Immature natural killer cell (primary cell): ENCODE data around the gene PROZ. TPM values are rescaled to one million over a fixed set of nuclear protein-coding genes. Genes with fewer than 3 reads are reported as not detected.
A peak's percentile ranks its signal among the peaks of the same experiment; 100 is the strongest.

ENCODE experiments used
- DNase-seq, 3 donors: peaks; one replicate each; pipeline ENCODE4 v3.0.0; 2022; ENCODE audit warnings: mixed read lengths in 1 of 3
- H3K27ac Mint-ChIP-seq, 6 donors: one replicate each; pipeline ENCODE4 v1.8.0; 2020; ENCODE audit warnings: mixed read lengths in 6 of 6, mild to moderate bottlenecking in 5 of 6, inconsistent platforms in 4 of 6, moderate library complexity in 3 of 6
- H3K27me3 Mint-ChIP-seq, 3 donors: one replicate each; pipeline ENCODE4 v1.8.0; 2020 to 2021; ENCODE audit warnings: low read depth in 3 of 3, mild to moderate bottlenecking in 3 of 3, mixed read lengths in 3 of 3, moderate library complexity in 3 of 3, inconsistent platforms in 1 of 3
- H3K36me3 Mint-ChIP-seq, 3 donors: one replicate each; pipeline ENCODE4 v1.8.0; 2020; ENCODE audit warnings: mixed read lengths in 3 of 3, inconsistent platforms in 2 of 3, mild to moderate bottlenecking in 2 of 3
- H3K4me1 Mint-ChIP-seq, 2 donors: one replicate each; pipeline ENCODE4 v1.8.0; 2020; ENCODE audit warnings: inconsistent platforms in 2 of 2, mild to moderate bottlenecking in 2 of 2, mixed read lengths in 2 of 2, moderate library complexity in 1 of 2
- H3K4me3 Mint-ChIP-seq, 5 donors: one replicate each; pipeline ENCODE4 v1.8.0; 2020; ENCODE audit warnings: mild to moderate bottlenecking in 5 of 5, mixed read lengths in 5 of 5, inconsistent platforms in 3 of 5, moderate library complexity in 3 of 5
- H3K9me3 Mint-ChIP-seq, 6 donors: one replicate each; pipeline ENCODE4 v1.8.0; 2020; ENCODE audit warnings: mild to moderate bottlenecking in 6 of 6, mixed read lengths in 6 of 6, inconsistent platforms in 4 of 6, moderate library complexity in 3 of 6
- polyA plus RNA-seq, 3 donors: library from polyadenylated mRNA; unstranded; fragments of 300-500 nt; fragmentation: Illumina TruSeq; gene quantifications; one replicate each; pipeline ENCODE4 v1.2.3, GENCODE V29; 2021

Gene PROZ
- polyA plus RNA-seq, 3 donors from 2014 or later = not detected

DNA sequence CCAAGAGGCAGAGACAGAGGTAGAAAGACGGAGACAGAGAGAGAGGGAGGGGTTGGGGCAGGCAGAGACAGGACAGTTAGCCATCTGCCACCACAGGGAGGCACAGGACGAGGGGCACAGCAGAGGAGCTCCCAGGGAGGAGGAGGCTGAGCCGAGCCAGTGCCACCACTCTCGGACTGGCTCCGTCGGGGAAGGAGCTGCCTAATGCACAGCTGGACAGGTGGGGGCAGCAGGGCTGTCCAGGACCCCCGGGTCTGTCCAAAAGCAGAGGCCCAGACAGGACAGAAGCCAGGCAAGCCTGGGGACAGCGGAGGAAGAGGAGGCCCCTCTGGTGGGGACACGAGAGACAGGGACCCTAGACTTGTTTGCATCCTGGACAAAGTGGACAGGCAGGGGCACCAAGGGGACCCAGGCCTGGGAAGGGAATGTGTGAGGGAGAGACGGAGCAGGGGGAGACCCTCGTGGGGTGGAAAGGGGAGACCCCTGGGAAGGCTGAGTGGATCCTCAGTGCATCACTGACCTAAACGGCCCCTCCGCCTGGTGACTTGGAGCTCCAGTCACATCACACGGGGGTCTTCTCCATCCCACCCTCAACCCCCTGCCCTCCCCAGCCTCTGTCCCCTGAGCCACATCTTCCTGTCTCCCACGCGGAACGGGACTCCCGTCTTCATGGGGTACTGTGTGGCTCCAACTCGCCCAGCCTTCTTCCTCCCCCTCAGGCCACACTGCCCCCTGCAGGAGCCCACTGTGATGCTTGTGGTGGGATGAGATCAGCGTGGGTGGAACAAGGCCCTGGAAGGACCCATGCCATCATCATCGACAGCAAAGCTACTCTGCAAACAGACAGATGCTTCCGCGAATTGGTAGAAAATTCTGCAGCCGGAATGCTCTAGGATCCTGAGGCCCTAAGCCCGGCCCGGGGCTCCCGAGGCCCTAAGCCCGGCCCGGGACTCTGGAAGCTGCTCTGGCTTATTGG is 34.9 kb upstream of the PROZ start:
- Mint-ChIP-seq H3K4me1 (no peaks in the 10 kb centered on the region), H3K36me3 (no peaks in the 10 kb centered on the region), H3K27ac (no peak overlapping the region), H3K4me3 (no peak overlapping the region), H3K27me3 (peaks cover 0 to 10% (median 10%) of the 10 kb centered on the region in 3 donors), H3K9me3 (no peaks in the 10 kb centered on the region)
- DNase-seq = no peak

DNA sequence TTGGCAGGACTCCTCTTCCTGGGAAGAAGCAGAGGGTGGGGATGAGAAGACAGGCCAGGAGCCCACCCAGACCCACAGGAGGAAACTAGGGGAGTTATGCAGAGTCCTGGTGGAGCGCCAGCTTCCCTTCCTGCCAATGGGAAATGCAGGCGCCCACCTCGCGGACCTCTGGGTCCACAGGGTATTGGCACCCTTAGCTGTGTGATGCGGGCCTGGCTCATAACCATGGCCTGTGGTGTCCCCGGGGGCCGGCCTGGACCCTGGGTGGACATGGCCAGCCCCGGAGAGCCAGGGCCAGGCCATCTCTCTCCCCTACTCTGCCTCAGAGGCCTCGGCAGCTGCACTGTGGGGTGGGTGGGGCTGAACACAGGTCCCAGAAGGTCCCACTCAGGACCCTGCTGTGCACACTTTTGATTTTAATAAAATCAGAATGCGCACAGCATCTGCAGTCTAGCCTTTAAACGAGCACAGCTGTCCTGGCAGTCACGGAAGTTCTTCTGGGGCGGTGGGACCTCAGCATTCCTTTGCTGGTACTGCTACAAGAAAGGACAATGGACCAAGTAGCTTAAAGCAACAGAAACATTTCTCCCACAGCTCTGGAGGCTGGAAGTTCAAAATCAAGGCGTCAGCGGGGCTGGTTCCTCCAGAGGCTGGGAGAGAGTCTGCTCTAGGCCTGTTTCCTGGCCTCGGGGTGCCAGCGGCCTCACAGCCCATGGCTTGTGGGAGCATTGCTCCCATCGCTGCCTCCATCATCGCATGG is 34.1 kb upstream of the PROZ start:
- no peak overlapping the region for H3K27ac Mint-ChIP-seq
- no peaks in the 10 kb centered on the region for H3K9me3 Mint-ChIP-seq
- H3K4me3 Mint-ChIP-seq = no peak overlapping the region
- H3K27me3 Mint-ChIP-seq = peaks cover 2 to 10% (median 6%) of the 10 kb centered on the region in 3 donors
- no peak for DNase-seq
- peaks cover 0 to 4% of the 10 kb centered on the region in 2 donors for H3K4me1 Mint-ChIP-seq
- H3K36me3 Mint-ChIP-seq = no peaks in the 10 kb centered on the region

DNA sequence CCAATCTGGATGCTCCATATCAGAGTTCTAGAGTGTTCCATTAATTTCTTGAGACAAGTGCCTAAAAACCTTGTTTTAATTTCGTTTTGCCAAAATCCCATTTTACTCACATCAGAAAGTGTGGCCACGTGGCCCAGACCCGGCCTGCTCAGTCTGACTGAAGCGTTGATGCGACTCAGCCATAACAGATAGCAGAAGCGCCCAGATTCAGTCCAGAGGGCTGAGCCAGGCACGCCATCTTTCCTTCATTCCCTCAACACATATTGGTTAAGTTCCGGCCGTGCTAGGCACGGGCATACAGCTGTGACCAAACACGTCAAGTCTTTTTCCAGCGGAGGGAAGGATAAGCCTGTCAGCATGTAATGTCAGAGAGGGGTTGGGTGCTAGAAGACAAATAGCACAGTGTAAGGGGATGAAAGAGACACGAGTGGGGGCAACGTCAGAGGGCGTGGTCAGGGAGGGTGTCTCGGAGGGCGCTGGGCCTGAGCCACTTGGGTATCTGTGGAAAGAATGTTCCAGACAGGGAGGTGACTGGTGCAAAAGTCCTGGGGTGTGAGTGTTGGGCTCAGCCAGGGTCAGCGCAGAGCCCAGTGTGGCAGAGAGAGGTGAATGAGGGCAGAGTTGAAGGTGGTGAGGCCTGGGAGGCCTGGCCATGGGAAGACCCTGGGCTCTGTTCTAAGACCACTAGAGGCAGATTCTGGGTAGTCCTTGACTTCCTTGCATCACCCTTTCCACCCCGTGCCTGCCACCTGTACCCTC is 32.8 kb upstream of the PROZ start:
- no peak for DNase-seq
- Mint-ChIP-seq H3K4me1 (peaks cover 0 to 10% of the 10 kb centered on the region in 2 donors), H3K9me3 (no peaks in the 10 kb centered on the region), H3K27me3 (peaks cover 3 to 8% (median 6%) of the 10 kb centered on the region in 3 donors), H3K4me3 (no peak overlapping the region), H3K36me3 (no peaks in the 10 kb centered on the region), H3K27ac (no peak overlapping the region)

DNA sequence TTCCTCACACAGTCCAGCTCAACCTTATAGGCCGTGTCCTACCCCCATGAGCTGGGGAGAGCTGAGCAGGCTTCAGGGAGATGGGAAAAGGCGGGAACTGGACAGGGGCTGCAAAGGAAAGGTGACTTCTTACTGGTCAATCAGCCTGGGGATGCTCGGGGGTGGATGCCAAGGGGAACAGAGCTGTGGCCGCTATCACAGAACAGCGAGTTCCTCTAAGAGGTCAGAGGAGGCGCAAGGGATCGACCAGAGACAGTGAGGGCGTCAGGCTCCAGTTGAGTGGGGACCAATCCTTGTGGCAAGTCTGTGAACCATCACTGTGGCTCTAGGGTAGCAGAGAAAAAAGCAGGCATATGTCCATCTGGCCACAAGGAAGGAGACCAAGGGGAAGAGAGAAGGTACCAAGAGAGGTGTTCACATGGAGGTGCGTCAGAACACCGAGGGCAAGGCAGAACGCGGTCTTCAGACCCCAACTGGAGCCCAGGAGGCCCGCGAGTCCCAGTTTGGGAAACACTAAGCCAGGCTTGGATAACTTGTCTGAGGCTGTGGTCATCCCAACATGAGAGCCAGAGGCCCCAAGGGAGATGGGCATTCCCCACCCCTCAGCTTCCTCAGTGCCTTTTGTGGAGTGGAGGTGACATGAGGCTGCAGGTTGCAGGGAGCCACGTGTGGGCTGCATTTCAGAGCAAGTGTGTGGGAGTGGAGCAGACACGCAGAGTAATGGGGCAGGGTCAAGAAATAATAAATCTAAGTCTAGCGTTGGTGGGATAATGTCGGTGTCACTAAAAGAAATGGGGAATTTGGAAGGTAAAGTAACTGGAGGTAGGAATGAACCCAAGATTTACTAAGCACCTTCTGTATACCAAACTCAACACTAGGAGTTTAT is 31.9 kb upstream of the PROZ start:
- no peaks in the 10 kb centered on the region for H3K36me3 Mint-ChIP-seq
- H3K27me3 Mint-ChIP-seq = peaks cover 3 to 8% (median 6%) of the 10 kb centered on the region in 3 donors
- peak overlapping the region in 1 of 6 donors; percentile 41 for H3K27ac Mint-ChIP-seq
- H3K9me3 Mint-ChIP-seq = no peaks in the 10 kb centered on the region
- H3K4me1 Mint-ChIP-seq = peaks cover 0 to 10% of the 10 kb centered on the region in 2 donors
- DNase-seq = no peak
- H3K4me3 Mint-ChIP-seq = no peak overlapping the region

GRCh38 chr13:113129480-113129879 is 29.0 kb upstream of the PROZ start:
- DNase-seq = no peak
- Mint-ChIP-seq H3K36me3 (no peaks in the 10 kb centered on the region), H3K27ac (no peak overlapping the region), H3K27me3 (peaks cover 5 to 8% (median 6%) of the 10 kb centered on the region in 3 donors), H3K4me3 (peak overlapping the region in 4 of 5 donors; percentile 38 to 75 (median 50)), H3K4me1 (peaks cover 0 to 10% of the 10 kb centered on the region in 2 donors), H3K9me3 (no peaks in the 10 kb centered on the region)

DNA sequence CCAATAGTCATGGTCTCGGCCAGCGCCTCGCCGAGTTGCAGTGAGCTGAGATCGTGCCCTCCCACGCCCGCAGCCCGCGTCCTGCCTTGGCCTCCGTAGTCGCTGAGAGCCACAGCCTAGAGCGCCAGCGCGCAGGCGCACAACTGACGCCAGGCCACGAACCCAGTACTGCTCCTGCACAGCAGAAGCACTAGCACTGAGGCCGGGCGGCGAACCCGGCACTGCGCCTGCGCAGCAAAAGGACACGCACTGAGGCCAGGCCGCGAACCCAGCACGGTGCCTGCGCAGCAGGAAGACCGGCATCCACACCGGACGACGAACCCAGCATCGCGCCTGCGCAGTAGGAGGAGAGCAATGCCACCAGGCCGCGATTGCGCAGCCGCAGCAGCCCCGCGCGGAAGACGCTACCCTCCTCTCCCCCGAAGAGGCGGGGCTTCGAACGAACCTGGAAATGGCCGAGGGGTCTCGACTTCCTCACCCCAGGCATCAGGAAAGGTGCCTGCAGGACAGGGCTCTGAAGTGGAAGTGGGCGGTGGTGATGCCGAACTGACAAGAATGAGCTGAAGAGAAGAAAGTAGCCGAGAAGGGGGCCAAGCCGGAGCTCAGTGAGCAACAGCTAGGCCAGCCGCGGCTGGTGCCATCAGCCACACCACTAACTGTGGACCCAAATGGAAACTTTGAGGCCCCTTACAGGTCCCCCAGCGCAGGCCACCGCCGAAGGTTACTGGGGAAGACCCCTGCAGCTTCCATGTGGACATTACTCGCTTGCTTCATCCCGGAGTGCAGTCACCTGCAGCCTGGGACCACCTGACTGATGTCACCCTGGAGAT is 28.3 kb upstream of the PROZ start:
- Mint-ChIP-seq H3K27me3 (peaks cover 5 to 8% (median 6%) of the 10 kb centered on the region in 3 donors), H3K4me1 (peaks cover 0 to 10% of the 10 kb centered on the region in 2 donors), H3K9me3 (no peaks in the 10 kb centered on the region), H3K4me3 (peak overlapping the region; percentile 40 to 75 (median 50)), H3K36me3 (no peaks in the 10 kb centered on the region), H3K27ac (no peak overlapping the region)
- DNase-seq = peak; percentile 31 to 50 (median 38)

GRCh38 chr13:113135281-113135760 is 23.1 kb upstream of the PROZ start:
- H3K27ac Mint-ChIP-seq = no peak overlapping the region
- H3K4me3 Mint-ChIP-seq = no peak overlapping the region

GRCh38 chr13:113137691-113138298 is 20.7 kb upstream of the PROZ start:
- Mint-ChIP-seq H3K9me3 (no peaks in the 10 kb centered on the region), H3K27me3 (peaks cover 0 to 5% (median 2%) of the 10 kb centered on the region in 3 donors), H3K27ac (peak overlapping the region in 1 of 6 donors; percentile 21), H3K4me1 (no peaks in the 10 kb centered on the region), H3K4me3 (no peak overlapping the region), H3K36me3 (no peaks in the 10 kb centered on the region)
- no peak for DNase-seq

More at GRCh38 chr13:113135281-113135760, 23.1 kb upstream of the PROZ start:
- H3K9me3 Mint-ChIP-seq = no peaks in the 10 kb centered on the region
- no peaks in the 10 kb centered on the region for H3K4me1 Mint-ChIP-seq
- H3K27me3 Mint-ChIP-seq = peaks cover 0 to 5% (median 2%) of the 10 kb centered on the region in 3 donors
- no peak for DNase-seq
- H3K36me3 Mint-ChIP-seq = no peaks in the 10 kb centered on the region

DNA sequence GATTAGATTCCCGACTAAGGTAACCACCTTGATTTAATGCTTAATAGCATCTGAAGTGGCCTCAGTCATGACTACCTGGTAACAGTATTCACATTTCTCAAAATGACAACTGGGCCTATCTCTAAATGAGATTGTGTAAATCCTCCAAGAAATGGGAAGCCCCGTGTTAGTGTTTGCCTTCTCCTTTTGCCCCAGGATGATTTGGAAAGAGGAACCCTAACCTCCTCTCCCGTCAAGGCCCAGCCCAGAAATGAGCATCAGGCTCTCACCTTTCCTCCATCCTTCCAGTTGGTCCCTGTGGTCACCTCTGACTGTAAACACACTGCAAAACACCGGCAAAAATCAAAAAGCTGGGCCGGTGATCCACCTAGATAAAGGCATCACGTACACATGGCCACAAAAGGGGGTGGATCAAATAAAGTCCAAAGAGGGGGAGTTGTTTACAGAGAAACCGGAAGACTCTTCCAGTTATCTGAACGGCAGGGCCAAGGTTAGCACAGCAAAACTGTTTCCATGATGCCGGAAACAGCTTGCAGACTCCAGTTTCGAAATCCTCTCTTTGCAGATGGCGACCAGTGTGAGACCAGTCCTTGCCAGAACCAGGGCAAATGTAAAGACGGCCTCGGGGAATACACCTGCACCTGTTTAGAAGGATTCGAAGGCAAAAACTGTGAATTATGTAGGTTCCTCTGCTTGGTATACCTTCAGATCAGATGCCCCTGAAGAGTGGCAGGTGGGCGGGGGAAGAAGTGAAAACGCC is 19.5 kb upstream of the PROZ start:
- H3K27ac Mint-ChIP-seq = no peak overlapping the region
- H3K4me3 Mint-ChIP-seq = no peak overlapping the region
- H3K27me3 Mint-ChIP-seq = peaks cover 0 to 5% (median 2%) of the 10 kb centered on the region in 3 donors
- H3K4me1 Mint-ChIP-seq = no peaks in the 10 kb centered on the region
- H3K36me3 Mint-ChIP-seq = no peaks in the 10 kb centered on the region
- no peak for DNase-seq
- no peaks in the 10 kb centered on the region for H3K9me3 Mint-ChIP-seq

DNA sequence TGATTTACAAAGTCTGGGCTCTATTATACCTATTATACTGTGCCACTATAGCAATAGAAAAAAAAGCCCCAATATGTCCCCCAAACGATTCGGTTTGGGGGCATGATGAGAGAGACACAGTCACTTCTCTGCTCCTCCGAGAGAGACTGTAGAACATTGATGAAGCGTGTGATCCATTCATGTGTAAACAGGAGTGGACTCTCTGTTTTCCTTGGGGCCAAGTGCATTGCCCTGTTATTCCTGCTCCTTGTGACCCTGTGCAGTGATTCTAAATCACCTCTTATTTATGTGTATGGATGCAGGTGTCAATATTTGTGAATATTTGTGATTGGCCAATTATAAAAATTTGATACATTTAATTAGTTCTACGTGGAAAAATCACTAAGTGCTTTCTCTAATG is 18.9 kb upstream of the PROZ start:
- H3K36me3 Mint-ChIP-seq = no peaks in the 10 kb centered on the region
- H3K4me3 Mint-ChIP-seq = no peak overlapping the region
- peaks cover 0 to 5% (median 0%) of the 10 kb centered on the region in 3 donors for H3K27me3 Mint-ChIP-seq
- H3K27ac Mint-ChIP-seq = no peak overlapping the region
- DNase-seq = no peak
- no peaks in the 10 kb centered on the region for H3K4me1 Mint-ChIP-seq
- H3K9me3 Mint-ChIP-seq = no peaks in the 10 kb centered on the region
